HG02852 (cell line): ENCODE data around the gene SPEF1.
"Not testable (repeated sequence)": the region's sequence is repeated elsewhere in the genome, so short reads cannot be mapped to it uniquely, and the experiment has no call there.

Experiments
- ATAC-seq: cut with Tn5 transposase; IDR thresholded peaks from one replicate; pipeline ENCODE4 v1.9.1; 2021; ENCODE audit warnings: mild to moderate bottlenecking, moderate library complexity; ENCODE audit not compliant: unreplicated experiment

The SPEF1 gene

GRCh38 chr20:3789201-3789600 lies 8.0 kb upstream of the SPEF1 start:
- ATAC-seq, result not testable (repeated sequence)

- no peak for ATAC-seq
These were observed 7.5 kb upstream of the SPEF1 start for GRCh38 chr20:3788685-3789155.

GRCh38 chr20:3787324-3788014 lies 6.2 kb upstream of the SPEF1 start:
- no peak for ATAC-seq

- peak; percentile 77 for ATAC-seq
These were observed 5.5 kb upstream of the SPEF1 start, which contains the start of gene CENPB for GRCh38 chr20:3786665-3787323. TSS of gene CENPB (minus strand) at chr20:3786740. CDS start at chr20:3786483, 257 bp downstream.

GRCh38 chr20:3786126-3786484 lies 4.9 kb upstream of the SPEF1 start:
- peak; percentile 16 for ATAC-seq

GRCh38 chr20:3785240-3786125 lies 4.2 kb upstream of the SPEF1 start:
- no peak for ATAC-seq

- no peak for ATAC-seq
These were observed 3.6 kb upstream of the SPEF1 start for GRCh38 chr20:3784863-3785239.

- no peak for ATAC-seq
These were observed 3.1 kb upstream of the SPEF1 start for GRCh38 chr20:3784216-3784853.

- ATAC-seq, result no peak
These were observed 2.4 kb upstream of the SPEF1 start for GRCh38 chr20:3783511-3784195.

- no peak for ATAC-seq
These were observed 1.8 kb upstream of the SPEF1 start for GRCh38 chr20:3783068-3783489.

GRCh38 chr20:3782597-3782996 lies 1.3 kb upstream of the SPEF1 start:
- ATAC-seq, result no peak

GRCh38 chr20:3778976-3779375 lies 2.3 kb downstream of the SPEF1 start:
- no peak for ATAC-seq

- ATAC-seq, result no peak
These were observed 3.3 kb downstream of the SPEF1 start for GRCh38 chr20:3777716-3778629.

- no peak for ATAC-seq
These were observed 3.9 kb downstream of the SPEF1 start for GRCh38 chr20:3777381-3777715.

- no peak for ATAC-seq
These were observed 5.7 kb downstream of the SPEF1 start for GRCh38 chr20:3775457-3776108.

GRCh38 chr20:3771552-3772058 lies 9.6 kb downstream of the SPEF1 start:
- no peak for ATAC-seq

GRCh38 chr20:3768342-3769130 lies 12.7 kb downstream of the SPEF1 start:
- ATAC-seq, result peak; percentile 37
